ENCODE data around the gene USP35.

Gene USP35

GRCh38 chr11:78239781-78240180, 51.1 kb downstream of the USP35 start:
- no peak for TF ChIP-seq CTCF (IDR thresholded peaks at IDR 0.05)
- H3K4me1 ChIP-seq = no peaks in the 10 kb centered on the region
- H3K9ac ChIP-seq = no peak overlapping the region
- H3K4me2 ChIP-seq (ENCODE audit: low read length) = no peak overlapping the region
- no peaks in the 10 kb centered on the region for H3K27me3 ChIP-seq (ENCODE audit: control insufficient read depth, insufficient read depth, low read length)
- H3K36me3 ChIP-seq (ENCODE audit: control insufficient read depth, insufficient read depth, low read length) = no peaks in the 10 kb centered on the region
- H2AFZ ChIP-seq = no peak overlapping the region
- H3K27ac ChIP-seq = no peak overlapping the region
- H3K4me3 ChIP-seq (ENCODE audit: low read depth, low read length) = no peak overlapping the region
- H3K9me3 ChIP-seq (ENCODE audit: control insufficient read depth, low read length) = no peaks in the 10 kb centered on the region
- H3K79me2 ChIP-seq = no peaks in the 10 kb centered on the region

GRCh38 chr11:78241475-78241874, 52.8 kb downstream of the USP35 start:
- H3K4me1 ChIP-seq = no peaks in the 10 kb centered on the region
- TF ChIP-seq CTCF (IDR thresholded peaks at IDR 0.05) = no peak
- H3K4me3 ChIP-seq (ENCODE audit: low read depth, low read length) = no peak overlapping the region
- no peaks in the 10 kb centered on the region for H3K27me3 ChIP-seq (ENCODE audit: control insufficient read depth, insufficient read depth, low read length)
- H3K36me3 ChIP-seq (ENCODE audit: control insufficient read depth, insufficient read depth, low read length) = no peaks in the 10 kb centered on the region
- no peak overlapping the region for H3K4me2 ChIP-seq (ENCODE audit: low read length)
- H2AFZ ChIP-seq = no peak overlapping the region
- no peak overlapping the region for H3K27ac ChIP-seq
- H3K79me2 ChIP-seq = no peaks in the 10 kb centered on the region
- no peak overlapping the region for H3K9ac ChIP-seq
- no peaks in the 10 kb centered on the region for H3K9me3 ChIP-seq (ENCODE audit: control insufficient read depth, low read length)

GRCh38 chr11:78244080-78244479, 55.4 kb downstream of the USP35 start:
- Histone ChIP-seq H3K4me3 (ENCODE audit: low read depth, low read length) (no peak overlapping the region), H3K4me1 (no peaks in the 10 kb centered on the region), H3K79me2 (no peaks in the 10 kb centered on the region), H3K4me2 (ENCODE audit: low read length) (no peak overlapping the region), H3K27ac (no peak overlapping the region), H3K36me3 (ENCODE audit: control insufficient read depth, insufficient read depth, low read length) (no peaks in the 10 kb centered on the region), H3K9me3 (ENCODE audit: control insufficient read depth, low read length) (no peaks in the 10 kb centered on the region), H2AFZ (no peak overlapping the region), H3K27me3 (ENCODE audit: control insufficient read depth, insufficient read depth, low read length) (no peaks in the 10 kb centered on the region), H3K9ac (no peak overlapping the region)
- no peak for TF ChIP-seq CTCF (IDR thresholded peaks at IDR 0.05)

- Histone ChIP-seq H3K27ac (no peak overlapping the region), H3K9me3 (ENCODE audit: control insufficient read depth, low read length) (no peaks in the 10 kb centered on the region), H3K4me3 (ENCODE audit: low read depth, low read length) (no peak overlapping the region), H2AFZ (no peak overlapping the region), H3K27me3 (ENCODE audit: control insufficient read depth, insufficient read depth, low read length) (no peaks in the 10 kb centered on the region), H3K79me2 (no peaks in the 10 kb centered on the region), H3K4me1 (no peaks in the 10 kb centered on the region), H3K4me2 (ENCODE audit: low read length) (no peak overlapping the region), H3K36me3 (ENCODE audit: control insufficient read depth, insufficient read depth, low read length) (no peaks in the 10 kb centered on the region), H3K9ac (no peak overlapping the region)
- TF ChIP-seq CTCF (IDR thresholded peaks at IDR 0.05) = no peak
Observed at GRCh38 chr11:78244546-78245255, 56.0 kb downstream of the USP35 start.

- no peak overlapping the region for H2AFZ ChIP-seq
- no peak overlapping the region for H3K9ac ChIP-seq
- H3K36me3 ChIP-seq (ENCODE audit: control insufficient read depth, insufficient read depth, low read length) = no peaks in the 10 kb centered on the region
- no peaks in the 10 kb centered on the region for H3K79me2 ChIP-seq
- no peak overlapping the region for H3K27ac ChIP-seq
- no peak overlapping the region for H3K4me3 ChIP-seq (ENCODE audit: low read depth, low read length)
- no peak for TF ChIP-seq CTCF (IDR thresholded peaks at IDR 0.05)
- H3K27me3 ChIP-seq (ENCODE audit: control insufficient read depth, insufficient read depth, low read length) = no peaks in the 10 kb centered on the region
- no peaks in the 10 kb centered on the region for H3K9me3 ChIP-seq (ENCODE audit: control insufficient read depth, low read length)
- no peaks in the 10 kb centered on the region for H3K4me1 ChIP-seq
- H3K4me2 ChIP-seq (ENCODE audit: low read length) = no peak overlapping the region
Observed at GRCh38 chr11:78248191-78248590, 59.5 kb downstream of the USP35 start.

All from parathyroid adenoma (tissue), 2 donors.